HepG2 (cell line): ENCODE data around the gene OTUB2. TPM values are rescaled to one million over a fixed set of nuclear protein-coding genes. Genes with fewer than 3 reads are reported as not detected.
A peak's percentile ranks its signal among the peaks of the same experiment; 100 is the strongest.

Experiments
- ATAC-seq: fragments of 200-7000 bp; cut with Tn5 transposase; 3 replicates; pipeline ENCODE4 v1.9.1; 2020; ENCODE audit warnings: mild to moderate bottlenecking, moderate library complexity
- BruUV-seq: library from RNA; stranded (reverse); fragments of 400-500 nt; replicated peaks from 2 replicates; lab custom pipeline; 2021; lab: Mats Ljungman, UMichigan
- CTCF ChIA-PET: fragments of 300-600 bp; formaldehyde crosslinking; extraction: SDS; loops from one replicate; lab custom pipeline; 2021; ENCODE audit warnings: low total read pairs, inconsistent platforms, low intra/inter-chr PET ratio; lab: Yijun Ruan, JAX
- POLR2A ChIA-PET: fragments of 350-600 bp; sonication (Branson Sonifier 250); formaldehyde crosslinking; loops from one replicate; lab custom pipeline; 2020; ENCODE audit warnings: antibody characterized with exemption, inconsistent platforms; lab: Yijun Ruan, JAX
- DNase-seq: peaks from one replicate; pipeline ENCODE4 v3.0.0-alpha.2; 2015; ENCODE audit warnings: low spot score
- FAIRE-seq: peaks from 3 replicates; lab custom pipeline; 2011; peaks lifted over from hg19 to GRCh38; lab: Jason Lieb, UNC
- H2AFZ ChIP-seq: one replicate; pipeline ENCODE4 v1.6.1; 2011; ENCODE audit warnings: low read length, inconsistent platforms
- H3K27ac ChIP-seq: fragments of 300-600 bp; 3 replicates; pipeline ENCODE4 v1.8.0; 2011; ENCODE audit warnings: mixed run types, mild to moderate bottlenecking, mixed read lengths, low read length, inconsistent platforms; ENCODE audit not compliant: insufficient read depth; ENCODE audit errors: extremely low read length
- H3K27me3 ChIP-seq, 2 experiments: fragments of 200-600 bp in 1 of 2; 2 replicates in 1 of 2; 3 replicates in 1 of 2; pipeline versions ENCODE4 v1.6.0 to v1.8.0; 2011; ENCODE audit warnings: low read length in 2 of 2, mild to moderate bottlenecking in 2 of 2, moderate library complexity in 2 of 2, inconsistent platforms in 1 of 2; ENCODE audit not compliant: insufficient read depth in 2 of 2, control insufficient read depth in 1 of 2
- H3K36me3 ChIP-seq, 2 experiments: fragments of 200-600 bp in 1 of 2; replicated peaks in 1 of 2; 2 replicates in 1 of 2; 3 replicates in 1 of 2; pipeline versions ENCODE4 v1.5.1 to v1.8.0; 2011; ENCODE audit warnings: low read length in 2 of 2, inconsistent platforms in 1 of 2; ENCODE audit not compliant: insufficient read depth in 2 of 2, control insufficient read depth in 1 of 2
- H3K4me1 ChIP-seq: 2 replicates; pipeline ENCODE4 v1.5.1; 2012; ENCODE audit warnings: low read length, inconsistent platforms; ENCODE audit not compliant: insufficient read depth
- H3K4me2 ChIP-seq: 2 replicates; pipeline ENCODE4 v1.6.0; 2011; ENCODE audit warnings: low read depth, low read length, inconsistent platforms
- H3K4me3 ChIP-seq, 3 experiments: fragments of 200-600 bp in 1 of 3; sonication (generic), shearing (Covaris generic) in 1 of 3; replicated peaks in 1 of 3; 2 replicates each; pipeline ENCODE4 v1.5.1; 2011 to 2016; ENCODE audit warnings: low read length in 3 of 3, inconsistent platforms in 2 of 3, low read depth in 2 of 3, mild to moderate bottlenecking in 2 of 3, control low read depth in 1 of 3, mixed read lengths in 1 of 3; ENCODE audit not compliant: insufficient read depth in 1 of 3
- H3K79me2 ChIP-seq: one replicate; pipeline ENCODE4 v1.6.1; 2011; ENCODE audit warnings: low read length, inconsistent platforms; ENCODE audit not compliant: insufficient read depth
- H3K9ac ChIP-seq: 2 replicates; pipeline ENCODE4 v1.6.0; 2011; ENCODE audit warnings: mild to moderate bottlenecking, low read depth, low read length, inconsistent platforms; ENCODE audit not compliant: insufficient read depth
- H3K9me3 ChIP-seq: 2 replicates; pipeline ENCODE4 v1.5.1; 2012; ENCODE audit warnings: mild to moderate bottlenecking, low read length
- H4K20me1 ChIP-seq: 2 replicates; pipeline ENCODE4 v1.6.0; 2011; ENCODE audit warnings: inconsistent platforms, mild to moderate bottlenecking, low read length, moderate library complexity; ENCODE audit not compliant: insufficient read depth
- FOXP4 ChIP-seq: sonication (generic); formaldehyde crosslinking; IDR thresholded peaks from 2 replicates; pipeline ENCODE4 v1.4.0; 2020; ENCODE audit warnings: missing genetic modification reagents
- HHEX ChIP-seq: IDR thresholded peaks from 2 replicates; pipeline ENCODE4 v1.6.1; 2016; ENCODE audit warnings: control low read depth
- PRDM15 ChIP-seq: sonication (generic); formaldehyde crosslinking; IDR thresholded peaks from 2 replicates; pipeline ENCODE4 v1.4.0; 2020; ENCODE audit warnings: missing genetic modification reagents
- ZBED4 ChIP-seq: sonication (generic); formaldehyde crosslinking; IDR thresholded peaks from 2 replicates; pipeline ENCODE4 v1.4.0; 2020; ENCODE audit warnings: missing genetic modification reagents, borderline replicate concordance
- ZNF3 ChIP-seq: IDR thresholded peaks from 2 replicates; pipeline ENCODE4 v1.7.0; 2017; ENCODE audit warnings: inconsistent platforms
- ZNF574 ChIP-seq: sonication (generic); formaldehyde crosslinking; IDR thresholded peaks from 2 replicates; pipeline ENCODE4 v1.4.0; 2020; ENCODE audit warnings: missing genetic modification reagents
- ZXDC ChIP-seq: sonication (generic); formaldehyde crosslinking; IDR thresholded peaks from 2 replicates; pipeline ENCODE4 v1.5.0; 2020; ENCODE audit warnings: mild to moderate bottlenecking, missing genetic modification reagents
- WGBS: methylation state at CpG from one replicate; pipeline ENCODE4 v1.1.6; 2017; ENCODE audit warnings: low lambda C conversion rate; 5-methylcytosine and 5-hydroxymethylcytosine counted together
- in situ Hi-C: cut with HindIII; loops from 2 replicates; pipeline ENCODE4 v1.10.0; 2017; ENCODE audit warnings: low pct_unique_long_range_greater_than_20kb; ENCODE audit not compliant: extremely low pct_ligation_motif_present
- intact Hi-C: fragments of 100-400 bp; cut with micrococcal nuclease; formaldehyde crosslinking; loops from one replicate; pipeline ENCODE4 v1.10.0; 2022; ENCODE audit not compliant: unreplicated experiment
- polyA plus RNA-seq, 8 experiments: library from polyadenylated mRNA; depleted of rRNA in 3 of 8; stranded (reverse) in 7 of 8; unstranded in 1 of 8; fragments of >200 nt; fragmentation: Illumina TruSeq in 4 of 8; extraction: Trizol in 4 of 8; gene quantifications; 2 replicates each; pipeline versions ENCODE4 v1.2.1 to v1.2.3, GENCODE V29; 2011 to 2016; ENCODE audit warnings: low read depth in 4 of 8, missing spikeins in 1 of 8, mixed read lengths in 1 of 8; ENCODE audit not compliant: insufficient read depth in 1 of 8
- total RNA-seq, 5 experiments: library from RNA; depleted of rRNA; stranded (reverse); fragments of >200 nt; fragmentation: Illumina TruSeq; extraction: Trizol; gene quantifications; 2 replicates each; pipeline ENCODE4 v1.2.3, GENCODE V29; 2016; ENCODE audit warnings: low read depth in 1 of 5

Gene OTUB2
- total and polyA plus RNA-seq, 2 of the 13 experiments (the other 11 are each of a cell fraction or from before 2014, with no cell fraction given): 2.2 to 2.4 TPM

- Histone ChIP-seq H3K27ac (peak overlapping the region; percentile 50), H3K27me3 (no peaks in the 10 kb centered on the region), H3K36me3 (peaks cover 9 to 25% of the 10 kb centered on the region in 2 experiments), H3K4me3 (no peak overlapping the region), H3K9ac (peak overlapping the region; percentile 8; the same call in 1 of the 2 replicates), H3K79me2 (peaks cover 86% of the 10 kb centered on the region), H2AFZ (no peak overlapping the region), H3K4me1 (peaks cover 33% of the 10 kb centered on the region), H4K20me1 (0 out of 2 replicates have a peak, but pooled peaks cover 7% of the 10 kb centered on the region), H3K4me2 (peak overlapping the region; percentile 40), H3K9me3 (peaks cover 19% of the 10 kb centered on the region)
- no TSS peak for BruUV-seq
- in situ Hi-C loops (no loop called here), intact Hi-C loops (no loop called here)
- DNase-seq (peak; percentile 38), ATAC-seq (peak; percentile 71), FAIRE-seq (no peak)
- 29% methylated on average over 4 of the region's 8 CpGs for WGBS
- POLR2A ChIA-PET: interaction anchor here (0.7 to 2.6 kb wide), 4 partner anchors 13 to 257 kb away, joined by 3 to 10 read pairs (median 4); partner anchors contain the start of genes DDX24, IFI27, IFI27L1 and SERPINA6
- CTCF ChIA-PET: no interaction called here
- no peak for TF ChIP-seq ZNF3 (CRISPR knock-in tag)
- no peak for TF ChIP-seq ZBED4 (CRISPR knock-in tag)
- no peak for TF ChIP-seq ZXDC (CRISPR knock-in tag)
- TF ChIP-seq PRDM15: no peak
- no peak for TF ChIP-seq FOXP4
- peak; percentile 70 for TF ChIP-seq ZNF574
- no peak for TF ChIP-seq HHEX (CRISPR knock-in tag)
These were observed 40.0 kb downstream of the OTUB2 start for GRCh38 chr14:94066089-94066676.
